GM23338 (cell line): ENCODE measurements around the gene CCNB2. TPM values are rescaled to one million over a fixed set of nuclear protein-coding genes. Genes with fewer than 3 reads are reported as not detected.
"Not testable (repeated sequence)": the region's sequence is repeated elsewhere in the genome, so short reads cannot be mapped to it uniquely, and the experiment has no call there.

ENCODE experiments used
- ATAC-seq: fragments of 200-7000 bp; cut with Tn5 transposase; 3 replicates; pipeline ENCODE4 v1.9.1; 2020
- DNase-seq: peaks from one replicate; pipeline ENCODE4 v3.0.0-alpha.2; 2015; ENCODE audit warnings: low spot score
- H2AFZ ChIP-seq: fragments of 200-600 bp; sonication (generic); 2 replicates; pipeline ENCODE4 v1.8.0; 2016; ENCODE audit warnings: antibody characterized with exemption, mild to moderate bottlenecking, moderate library complexity
- H3F3A ChIP-seq: fragments of 200-600 bp; sonication (generic); replicated peaks from 2 replicates; pipeline ENCODE4 v1.8.0; 2017; ENCODE audit warnings: antibody characterized with exemption, mixed run types, low read depth
- H3K27ac ChIP-seq: fragments of 200-600 bp; sonication (generic); 2 replicates; pipeline ENCODE4 v1.6.1; 2016; ENCODE audit warnings: low read depth
- H3K27me3 ChIP-seq: fragments of 200-600 bp; sonication (generic); 2 replicates; pipeline ENCODE4 v1.8.0; 2016; ENCODE audit warnings: mild to moderate bottlenecking, mixed run types, moderate library complexity; ENCODE audit not compliant: insufficient read depth
- H3K36me3 ChIP-seq: fragments of 200-600 bp; sonication (generic); 2 replicates; pipeline ENCODE4 v1.8.0; 2016; ENCODE audit warnings: mild to moderate bottlenecking; ENCODE audit not compliant: insufficient read depth
- H3K4me1 ChIP-seq: fragments of 200-600 bp; sonication (generic); 2 replicates; pipeline ENCODE4 v1.8.0; 2016; ENCODE audit warnings: mild to moderate bottlenecking, moderate library complexity; ENCODE audit not compliant: insufficient read depth
- H3K4me2 ChIP-seq: fragments of 200-600 bp; sonication (generic); 2 replicates; pipeline ENCODE4 v1.7.1; 2017; ENCODE audit warnings: mixed run types
- H3K4me3 ChIP-seq: fragments of 200-600 bp; sonication (generic); 2 replicates; pipeline ENCODE4 v1.6.1; 2016; ENCODE audit warnings: mixed run types
- H3K79me2 ChIP-seq: fragments of 200-600 bp; sonication (generic); replicated peaks from 2 replicates; pipeline ENCODE4 v1.8.0; 2017; ENCODE audit warnings: mild to moderate bottlenecking; ENCODE audit not compliant: insufficient read depth
- H3K9me2 ChIP-seq: fragments of 200-600 bp; sonication (generic); 2 replicates; pipeline ENCODE4 v1.8.0; 2017; ENCODE audit not compliant: insufficient read depth
- H4K20me1 ChIP-seq: fragments of 200-600 bp; sonication (generic); replicated peaks from 2 replicates; pipeline ENCODE4 v1.8.0; 2017; ENCODE audit warnings: mild to moderate bottlenecking; ENCODE audit not compliant: insufficient read depth
- H3K27ac Mint-ChIP-seq: 2 replicates; pipeline ENCODE4 v1.8.0; 2020; ENCODE audit warnings: inconsistent platforms, mild to moderate bottlenecking, moderate library complexity, mixed read lengths
- H3K27me3 Mint-ChIP-seq: 3 replicates; pipeline ENCODE4 v1.8.0; 2022; ENCODE audit warnings: low read depth, mild to moderate bottlenecking, moderate library complexity, mixed read lengths, inconsistent platforms; ENCODE audit not compliant: insufficient read depth, poor library complexity
- H3K36me3 Mint-ChIP-seq: 3 replicates; pipeline ENCODE4 v1.8.0; 2021; ENCODE audit warnings: low read depth, mild to moderate bottlenecking, inconsistent platforms, moderate library complexity, mixed read lengths
- H3K4me1 Mint-ChIP-seq: 3 replicates; pipeline ENCODE4 v1.8.0; 2020; ENCODE audit warnings: mild to moderate bottlenecking, inconsistent platforms, mixed read lengths
- H3K4me3 Mint-ChIP-seq: 3 replicates; pipeline ENCODE4 v1.8.0; 2021; ENCODE audit warnings: moderate library complexity, mild to moderate bottlenecking, inconsistent platforms, mixed read lengths
- H3K9me3 Mint-ChIP-seq: 3 replicates; pipeline ENCODE4 v1.8.0; 2020; ENCODE audit warnings: moderate library complexity, mild to moderate bottlenecking, inconsistent platforms, mixed read lengths
- CTCF ChIP-seq, 2 experiments: fragments of 200-600 bp in 1 of 2; sonication (generic) in 1 of 2; conservative IDR thresholded peaks; 2 replicates each; pipeline versions ENCODE4 v1.5.1 to v1.6.1; 2016 to 2017; ENCODE audit warnings: antibody characterized with exemption in 2 of 2, low read depth in 2 of 2, mild to moderate bottlenecking in 2 of 2, moderate library complexity in 1 of 2
- EZH2phosphoT487 ChIP-seq: fragments of 200-600 bp; sonication (generic); IDR thresholded peaks from one replicate; pipeline ENCODE4 v1.8.1; 2018; ENCODE audit warnings: antibody characterized with exemption; ENCODE audit not compliant: unreplicated experiment
- POLR2AphosphoS5 ChIP-seq: IDR thresholded peaks from 2 replicates; pipeline ENCODE4 v1.6.1; 2016; ENCODE audit warnings: antibody characterized with exemption, low read depth
- REST ChIP-seq: IDR thresholded peaks from one replicate; pipeline ENCODE4 v1.6.1; 2018; ENCODE audit warnings: antibody characterized with exemption; ENCODE audit not compliant: unreplicated experiment
- ZNF114 ChIP-seq: fragments of 250-450 bp; sonication (Bioruptor Pico); IDR thresholded peaks from 2 replicates; pipeline ENCODE4 v1.5.0; 2020; ENCODE audit warnings: mild to moderate bottlenecking, moderate library complexity
- polyA plus RNA-seq: library from polyadenylated mRNA; unstranded; fragments of >200 nt; fragmentation: Nextera tagmentation; extraction: Ambion mirVana; gene quantifications from 2 replicates; pipeline ENCODE4 v1.2.1, GENCODE V29; 2016
- total RNA-seq: library from RNA; depleted of rRNA; stranded (reverse); fragments of >200 nt; shearing (Covaris generic); gene quantifications from 2 replicates; pipeline ENCODE4 v1.2.3, GENCODE V29; 2014

The CCNB2 gene
- total and polyA plus RNA-seq, 2 experiments from 2014 or later: 81.8 to 108 TPM

- no peak for TF ChIP-seq CTCF (conservative IDR thresholded peaks at IDR 0.05; ENCODE audit: low read depth in 2 of 2)
These were observed 35.7 kb downstream of the CCNB2 start (continued) for GRCh38 chr15:59140422-59141226.

- H3K4me2 ChIP-seq: no peak overlapping the region
- TF ChIP-seq POLR2AphosphoS5: no peak
- TF ChIP-seq EZH2phosphoT487: no peak
- TF ChIP-seq ZNF114 (CRISPR knock-in tag): no peak
- TF ChIP-seq REST: no peak
- Mint-ChIP-seq H3K9me3 (no peaks in the 10 kb centered on the region), H3K27ac (no peak overlapping the region), H3K27me3 (peaks cover 4% of the 10 kb centered on the region), H3K36me3 (peaks cover 36% of the 10 kb centered on the region), H3K4me1 (peaks cover 18% of the 10 kb centered on the region), H3K4me3 (no peak overlapping the region)
- H3K9me2 ChIP-seq: no peaks in the 10 kb centered on the region
- H3K79me2 ChIP-seq: no peaks in the 10 kb centered on the region
- H3K27ac ChIP-seq: no peak overlapping the region
- H3K36me3 ChIP-seq: peaks cover 10% of the 10 kb centered on the region; the same call in 1 of the 2 replicates
- peaks cover 15% of the 10 kb centered on the region for H3K4me1 ChIP-seq
- no peak overlapping the region for H3K4me3 ChIP-seq
- H3F3A ChIP-seq: no peaks in the 10 kb centered on the region
- no peak for ATAC-seq
- DNase-seq: no peak
- H3K27me3 ChIP-seq: no peaks in the 10 kb centered on the region
- no peaks in the 10 kb centered on the region for H4K20me1 ChIP-seq
- no peak overlapping the region for H2AFZ ChIP-seq
These were observed 38.3 kb downstream of the CCNB2 start for GRCh38 chr15:59143281-59143680.

- not testable (repeated sequence) for H3K27me3 Mint-ChIP-seq, H3K4me3 ChIP-seq, ATAC-seq, H3K4me2 ChIP-seq, H3F3A ChIP-seq, H3K9me3 Mint-ChIP-seq, H3K79me2 ChIP-seq, H4K20me1 ChIP-seq, H3K9me2 ChIP-seq, H3K4me3 Mint-ChIP-seq, H3K27ac ChIP-seq, H2AFZ ChIP-seq, H3K27me3 ChIP-seq, H3K27ac Mint-ChIP-seq
- Mint-ChIP-seq H3K36me3 (peaks cover 31% of the 10 kb centered on the region), H3K4me1 (peaks cover 29% of the 10 kb centered on the region)
- Histone ChIP-seq H3K36me3 (peaks cover 10% of the 10 kb centered on the region; the same call in 1 of the 2 replicates), H3K4me1 (peaks cover 24% of the 10 kb centered on the region)
- peak; percentile 55 for DNase-seq
- peak; percentile 48 to 60 for TF ChIP-seq CTCF (conservative IDR thresholded peaks at IDR 0.05; ENCODE audit: low read depth in 2 of 2)
These were observed 39.6 kb downstream of the CCNB2 start for GRCh38 chr15:59144594-59144993.
